HepG2 (cell line): ENCODE data around the gene DHX29. TPM values are rescaled to one million over a fixed set of nuclear protein-coding genes. Genes with fewer than 3 reads are reported as not detected.

Experiments
- ATAC-seq: fragments of 200-7000 bp; cut with Tn5 transposase; 3 replicates; pipeline ENCODE4 v1.9.1; 2020; ENCODE audit warnings: mild to moderate bottlenecking, moderate library complexity
- BruUV-seq: library from RNA; stranded (reverse); fragments of 400-500 nt; replicated peaks from 2 replicates; lab custom pipeline; 2021; lab: Mats Ljungman, UMichigan
- CTCF ChIA-PET: fragments of 300-600 bp; formaldehyde crosslinking; extraction: SDS; loops from one replicate; lab custom pipeline; 2021; ENCODE audit warnings: low total read pairs, inconsistent platforms, low intra/inter-chr PET ratio; lab: Yijun Ruan, JAX
- POLR2A ChIA-PET: fragments of 350-600 bp; sonication (Branson Sonifier 250); formaldehyde crosslinking; loops from one replicate; lab custom pipeline; 2020; ENCODE audit warnings: antibody characterized with exemption, inconsistent platforms; lab: Yijun Ruan, JAX
- DNase-seq: peaks from one replicate; pipeline ENCODE4 v3.0.0-alpha.2; 2015; ENCODE audit warnings: low spot score
- FAIRE-seq: peaks from 3 replicates; lab custom pipeline; 2011; peaks lifted over from hg19 to GRCh38; lab: Jason Lieb, UNC
- H2AFZ ChIP-seq: one replicate; pipeline ENCODE4 v1.6.1; 2011; ENCODE audit warnings: low read length, inconsistent platforms
- H3K27ac ChIP-seq: fragments of 300-600 bp; 3 replicates; pipeline ENCODE4 v1.8.0; 2011; ENCODE audit warnings: mixed run types, mild to moderate bottlenecking, mixed read lengths, low read length, inconsistent platforms; ENCODE audit not compliant: insufficient read depth; ENCODE audit errors: extremely low read length
- H3K27me3 ChIP-seq, 2 experiments: fragments of 200-600 bp in 1 of 2; 2 replicates in 1 of 2; 3 replicates in 1 of 2; pipeline versions ENCODE4 v1.6.0 to v1.8.0; 2011; ENCODE audit warnings: low read length in 2 of 2, mild to moderate bottlenecking in 2 of 2, moderate library complexity in 2 of 2, inconsistent platforms in 1 of 2; ENCODE audit not compliant: insufficient read depth in 2 of 2, control insufficient read depth in 1 of 2
- H3K36me3 ChIP-seq, 2 experiments: fragments of 200-600 bp in 1 of 2; replicated peaks in 1 of 2; 2 replicates in 1 of 2; 3 replicates in 1 of 2; pipeline versions ENCODE4 v1.5.1 to v1.8.0; 2011; ENCODE audit warnings: low read length in 2 of 2, inconsistent platforms in 1 of 2; ENCODE audit not compliant: insufficient read depth in 2 of 2, control insufficient read depth in 1 of 2
- H3K4me1 ChIP-seq: 2 replicates; pipeline ENCODE4 v1.5.1; 2012; ENCODE audit warnings: low read length, inconsistent platforms; ENCODE audit not compliant: insufficient read depth
- H3K4me2 ChIP-seq: 2 replicates; pipeline ENCODE4 v1.6.0; 2011; ENCODE audit warnings: low read depth, low read length, inconsistent platforms
- H3K4me3 ChIP-seq, 3 experiments: fragments of 200-600 bp in 1 of 3; sonication (generic), shearing (Covaris generic) in 1 of 3; replicated peaks in 1 of 3; 2 replicates each; pipeline ENCODE4 v1.5.1; 2011 to 2016; ENCODE audit warnings: low read length in 3 of 3, inconsistent platforms in 2 of 3, low read depth in 2 of 3, mild to moderate bottlenecking in 2 of 3, control low read depth in 1 of 3, mixed read lengths in 1 of 3; ENCODE audit not compliant: insufficient read depth in 1 of 3
- H3K79me2 ChIP-seq: one replicate; pipeline ENCODE4 v1.6.1; 2011; ENCODE audit warnings: low read length, inconsistent platforms; ENCODE audit not compliant: insufficient read depth
- H3K9ac ChIP-seq: 2 replicates; pipeline ENCODE4 v1.6.0; 2011; ENCODE audit warnings: mild to moderate bottlenecking, low read depth, low read length, inconsistent platforms; ENCODE audit not compliant: insufficient read depth
- H3K9me3 ChIP-seq: 2 replicates; pipeline ENCODE4 v1.5.1; 2012; ENCODE audit warnings: mild to moderate bottlenecking, low read length
- H4K20me1 ChIP-seq: 2 replicates; pipeline ENCODE4 v1.6.0; 2011; ENCODE audit warnings: inconsistent platforms, mild to moderate bottlenecking, low read length, moderate library complexity; ENCODE audit not compliant: insufficient read depth
- AHR ChIP-seq: IDR thresholded peaks from 2 replicates; pipeline ENCODE4 v1.6.1; 2018; ENCODE audit warnings: missing genetic modification reagents, missing compliant biosample characterization
- ARID3A ChIP-seq: IDR thresholded peaks from 2 replicates; pipeline ENCODE4 v1.6.1; 2012; ENCODE audit warnings: low read depth, low read length, improper control_type of control experiment
- PAWR ChIP-seq: sonication (generic); formaldehyde crosslinking; IDR thresholded peaks from 2 replicates; pipeline ENCODE4 v1.4.0; 2020; ENCODE audit warnings: missing genetic modification reagents, mild to moderate bottlenecking, borderline replicate concordance
- RERE ChIP-seq: IDR thresholded peaks from 2 replicates; pipeline ENCODE4 v1.6.1; 2016; ENCODE audit warnings: low read depth, missing genetic modification reagents, missing compliant biosample characterization
- ZNF282 ChIP-seq: fragments of 450-650 bp; IDR thresholded peaks from 2 replicates; pipeline ENCODE4 v1.6.1; 2018; ENCODE audit not compliant: partially characterized antibody
- ZNF775 ChIP-seq: sonication (generic); formaldehyde crosslinking; IDR thresholded peaks from 2 replicates; pipeline ENCODE4 v1.4.0; 2020; ENCODE audit warnings: missing genetic modification reagents, mild to moderate bottlenecking, moderate library complexity, borderline replicate concordance
- ZNF777 ChIP-seq: sonication (generic); formaldehyde crosslinking; IDR thresholded peaks from 2 replicates; pipeline ENCODE4 v1.4.0; 2020; ENCODE audit warnings: missing genetic modification reagents
- ZSCAN29 ChIP-seq: sonication (generic); formaldehyde crosslinking; conservative IDR thresholded peaks from 2 replicates; pipeline ENCODE4 v1.4.0; 2020; ENCODE audit warnings: mild to moderate bottlenecking, missing genetic modification reagents
- in situ Hi-C: cut with HindIII; loops from 2 replicates; pipeline ENCODE4 v1.10.0; 2017; ENCODE audit warnings: low pct_unique_long_range_greater_than_20kb; ENCODE audit not compliant: extremely low pct_ligation_motif_present
- intact Hi-C: fragments of 100-400 bp; cut with micrococcal nuclease; formaldehyde crosslinking; loops from one replicate; pipeline ENCODE4 v1.10.0; 2022; ENCODE audit not compliant: unreplicated experiment
- polyA plus RNA-seq, 8 experiments: library from polyadenylated mRNA; depleted of rRNA in 3 of 8; stranded (reverse) in 7 of 8; unstranded in 1 of 8; fragments of >200 nt; fragmentation: Illumina TruSeq in 4 of 8; extraction: Trizol in 4 of 8; gene quantifications; 2 replicates each; pipeline versions ENCODE4 v1.2.1 to v1.2.3, GENCODE V29; 2011 to 2016; ENCODE audit warnings: low read depth in 4 of 8, missing spikeins in 1 of 8, mixed read lengths in 1 of 8; ENCODE audit not compliant: insufficient read depth in 1 of 8
- total RNA-seq, 5 experiments: library from RNA; depleted of rRNA; stranded (reverse); fragments of >200 nt; fragmentation: Illumina TruSeq; extraction: Trizol; gene quantifications; 2 replicates each; pipeline ENCODE4 v1.2.3, GENCODE V29; 2016; ENCODE audit warnings: low read depth in 1 of 5

Gene DHX29
- total and polyA plus RNA-seq, 2 of the 13 experiments (the other 11 are each of a cell fraction or from before 2014, with no cell fraction given) = 1.9 to 22.0 TPM

GRCh38 chr5:55316837-55317236, 9.3 kb upstream of the DHX29 start:
- no peak overlapping the region for H3K4me2 ChIP-seq
- H3K27me3 ChIP-seq = no peaks in the 10 kb centered on the region
- H2AFZ ChIP-seq = no peak overlapping the region
- no TSS peak for BruUV-seq
- no peak overlapping the region for H3K27ac ChIP-seq
- in situ Hi-C loops (no loop called here), intact Hi-C loops (no loop called here)
- H3K79me2 ChIP-seq = peaks cover 95% of the 10 kb centered on the region
- H3K9ac ChIP-seq = no peak overlapping the region
- DNase-seq (no peak), FAIRE-seq (no peak), ATAC-seq (no peak)
- H3K9me3 ChIP-seq = no peaks in the 10 kb centered on the region
- POLR2A ChIA-PET = no interaction called here
- H3K4me3 ChIP-seq = no peak overlapping the region
- no peaks in the 10 kb centered on the region; the same call in 1 of the 2 replicates for H4K20me1 ChIP-seq
- TF ChIP-seq ARID3A (no peak), ZNF282 (no peak), ZSCAN29 (no peak), ZNF777 (no peak), PAWR (CRISPR knock-in tag) (no peak), AHR (CRISPR knock-in tag) (no peak), ZNF775 (no peak), RERE (no peak)
- peaks cover 18% of the 10 kb centered on the region for H3K4me1 ChIP-seq
- H3K36me3 ChIP-seq = peaks cover 1 to 11% of the 10 kb centered on the region in 2 experiments; a peak in 2 of 5 replicates
- CTCF ChIA-PET = no interaction called here
